Central memory CD4-positive, alpha-beta T cell (primary cell): ENCODE results near the gene PIGU.

Experiments
- DNase-seq: peaks from one replicate; pipeline ENCODE4 v3.0.0; 2022

The PIGU gene

GRCh38 chr20:34654207-34654744 lies 22.6 kb downstream of the PIGU start:
- DNase-seq = no peak

GRCh38 chr20:34651200-34651599 lies 25.7 kb downstream of the PIGU start:
- no peak for DNase-seq

- no peak for DNase-seq
These were observed 29.2 kb downstream of the PIGU start for GRCh38 chr20:34647737-34648136.

- DNase-seq = no peak
These were observed 31.9 kb downstream of the PIGU start for GRCh38 chr20:34644951-34645350.

- DNase-seq = no peak
These were observed 32.5 kb downstream of the PIGU start for GRCh38 chr20:34644345-34644744.

GRCh38 chr20:34643928-34644327 lies 33.0 kb downstream of the PIGU start:
- DNase-seq = no peak

- no peak for DNase-seq
These were observed 34.9 kb downstream of the PIGU start for GRCh38 chr20:34642009-34642408.

- DNase-seq = no peak
These were observed 37.1 kb downstream of the PIGU start for GRCh38 chr20:34639755-34640222.

- DNase-seq = no peak
These were observed 38.4 kb downstream of the PIGU start for GRCh38 chr20:34638532-34638931.

GRCh38 chr20:34638039-34638292 lies 38.9 kb downstream of the PIGU start:
- DNase-seq = no peak

- no peak for DNase-seq
These were observed 39.5 kb downstream of the PIGU start for GRCh38 chr20:34637245-34638038.

GRCh38 chr20:34636648-34637047 lies 40.2 kb downstream of the PIGU start:
- no peak for DNase-seq

GRCh38 chr20:34634392-34634791 lies 42.5 kb downstream of the PIGU start:
- DNase-seq = no peak

GRCh38 chr20:34632870-34633452 lies 43.9 kb downstream of the PIGU start:
- no peak for DNase-seq

GRCh38 chr20:34629904-34630303 lies 47.0 kb downstream of the PIGU start:
- DNase-seq = no peak

GRCh38 chr20:34629342-34629741 lies 47.5 kb downstream of the PIGU start:
- no peak for DNase-seq

GRCh38 chr20:34628026-34628425 lies 48.9 kb downstream of the PIGU start:
- DNase-seq = no peak

GRCh38 chr20:34627458-34627857 lies 49.4 kb downstream of the PIGU start:
- no peak for DNase-seq

GRCh38 chr20:34626992-34627391 lies 49.9 kb downstream of the PIGU start:
- DNase-seq = no peak

- DNase-seq = no peak
These were observed 52.3 kb downstream of the PIGU start for GRCh38 chr20:34624629-34625028.

- DNase-seq = no peak
These were observed 54.0 kb downstream of the PIGU start for GRCh38 chr20:34622821-34623451.

GRCh38 chr20:34621383-34622367 lies 55.2 kb downstream of the PIGU start:
- DNase-seq = no peak

GRCh38 chr20:34621036-34621343 lies 55.9 kb downstream of the PIGU start:
- DNase-seq = no peak
